ENCODE measurements around the gene KCNJ11.

Gene KCNJ11

DNA sequence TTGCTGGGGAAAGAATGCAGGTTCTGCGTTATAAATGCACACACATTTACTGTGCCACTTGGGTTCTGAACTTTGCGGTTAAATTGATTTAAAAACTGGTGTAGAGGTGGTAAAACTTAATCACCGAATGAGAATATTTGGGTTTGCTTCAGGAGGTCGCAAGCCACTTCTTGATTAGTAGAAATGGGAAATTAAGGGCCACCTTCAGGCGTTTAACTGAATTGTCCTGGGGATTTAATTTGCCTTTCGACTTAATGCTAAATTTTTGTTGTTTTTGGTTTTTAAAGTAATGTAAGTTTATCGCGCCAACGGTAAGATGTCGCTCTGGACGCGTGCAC is 37.3 kb downstream of the KCNJ11 start:
- Histone ChIP-seq H3K4me1 (ENCODE audit: insufficient read depth, low read length) (peaks cover 13% of the 10 kb centered on the region), H3K4me3 (ENCODE audit: low read depth in 1 of 2, low read length in 2 of 2) (peak overlapping the region; percentile 57 to 78), H3K36me3 (ENCODE audit: insufficient read depth, low read length) (no peaks in the 10 kb centered on the region), H3K27me3 (ENCODE audit: control insufficient read depth in 1 of 2, insufficient read depth in 2 of 2, low read length in 2 of 2) (no peaks in the 10 kb centered on the region), H3K9ac (ENCODE audit: low read length) (no peak overlapping the region), H3K9me3 (ENCODE audit: low read length) (no peaks in the 10 kb centered on the region), H3K27ac (ENCODE audit: low read depth, low read length) (peak overlapping the region; percentile 41)

DNA sequence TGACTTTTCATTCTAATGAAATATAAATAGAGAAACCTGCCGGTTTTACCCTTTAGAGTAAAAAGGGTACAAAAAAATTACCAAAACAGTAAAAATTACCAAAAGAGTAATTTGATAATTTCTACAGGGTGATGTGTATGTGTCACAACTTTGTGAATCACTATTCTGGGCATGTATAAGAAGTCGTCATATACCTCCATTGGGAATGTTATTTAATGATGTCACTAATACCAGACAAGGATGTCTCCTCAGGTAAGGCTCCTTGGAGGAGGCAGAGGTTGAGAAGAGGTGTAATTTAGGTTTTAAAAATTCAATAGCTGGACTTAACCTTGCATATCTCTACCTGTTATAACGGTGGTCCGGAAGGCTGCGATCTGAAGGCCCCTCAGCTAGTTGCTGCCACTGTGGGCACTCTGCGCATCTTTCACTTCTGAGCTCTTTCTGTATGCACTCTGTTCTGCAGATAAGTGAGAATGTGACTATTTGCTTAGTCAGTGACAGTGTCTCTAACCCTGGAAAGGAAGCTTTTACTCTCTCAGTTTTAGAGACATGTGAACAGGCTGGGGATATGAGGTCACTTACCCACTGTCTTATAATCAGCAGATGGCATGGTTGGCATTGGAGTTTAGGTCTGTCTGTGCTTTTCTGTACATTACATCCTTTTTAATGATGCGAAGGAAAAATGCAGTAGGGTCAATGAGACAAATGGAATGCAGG is 37.8 kb downstream of the KCNJ11 start:
- H3K4me3 ChIP-seq (ENCODE audit: low read depth in 1 of 2, low read length in 2 of 2), result no peak overlapping the region
- no peaks in the 10 kb centered on the region for H3K9me3 ChIP-seq (ENCODE audit: low read length)
- no peak overlapping the region for H3K27ac ChIP-seq (ENCODE audit: low read depth, low read length)

DNA sequence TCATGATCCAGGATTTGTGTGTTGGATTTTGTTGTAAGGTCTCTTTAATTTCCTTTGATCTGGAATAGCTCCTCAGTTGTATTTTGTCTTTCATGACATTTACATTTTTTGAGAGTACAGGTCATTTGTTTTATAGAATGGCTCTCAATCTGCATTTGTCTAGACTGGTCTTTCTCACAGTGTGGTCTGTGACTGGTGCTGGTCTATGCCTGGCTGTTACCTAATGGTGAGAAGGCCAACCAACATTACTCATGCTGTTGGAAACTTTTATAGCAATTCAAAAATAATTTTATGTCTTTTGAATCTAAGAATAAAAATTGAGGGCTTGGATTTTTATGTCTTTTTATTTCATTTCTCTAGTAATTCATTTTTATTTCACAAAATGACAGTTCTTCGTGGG is 40.8 kb downstream of the KCNJ11 start:
- Histone ChIP-seq H3K9ac (ENCODE audit: low read length) (no peak overlapping the region), H3K27me3 (ENCODE audit: control insufficient read depth in 1 of 2, insufficient read depth in 2 of 2, low read length in 2 of 2) (no peaks in the 10 kb centered on the region), H3K4me3 (ENCODE audit: low read depth in 1 of 2, low read length in 2 of 2) (no peak overlapping the region), H3K36me3 (ENCODE audit: insufficient read depth, low read length) (no peaks in the 10 kb centered on the region), H3K27ac (ENCODE audit: low read depth, low read length) (no peak overlapping the region), H3K9me3 (ENCODE audit: low read length) (no peaks in the 10 kb centered on the region), H3K4me1 (ENCODE audit: insufficient read depth, low read length) (peaks cover 5% of the 10 kb centered on the region)

More for the DNA sequence above, 37.8 kb downstream of the KCNJ11 start:
- H3K9ac ChIP-seq (ENCODE audit: low read length), result no peak overlapping the region
- H3K4me1 ChIP-seq (ENCODE audit: insufficient read depth, low read length), result peaks cover 13% of the 10 kb centered on the region
- H3K27me3 ChIP-seq (ENCODE audit: control insufficient read depth in 1 of 2, insufficient read depth in 2 of 2, low read length in 2 of 2), result no peaks in the 10 kb centered on the region
- no peaks in the 10 kb centered on the region for H3K36me3 ChIP-seq (ENCODE audit: insufficient read depth, low read length)

DNA sequence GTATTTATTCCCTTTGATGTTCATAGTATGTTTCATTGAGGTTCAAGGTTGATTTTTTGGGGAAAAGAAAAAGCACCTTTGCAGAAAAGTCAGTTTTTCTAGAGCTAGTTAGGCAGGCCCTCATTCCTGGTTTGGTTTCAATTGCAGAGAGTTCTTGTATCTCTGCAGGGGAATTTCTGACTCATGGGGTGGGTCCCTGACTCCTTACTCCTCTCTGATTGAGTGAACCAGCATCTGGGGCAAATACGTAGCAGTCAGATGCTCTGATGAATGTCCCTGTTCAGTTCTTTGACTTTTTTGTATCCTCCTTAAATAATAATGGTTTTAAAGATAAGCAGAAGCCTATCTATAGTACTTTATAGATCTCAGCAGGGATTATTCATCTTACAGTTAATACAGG is 44.6 kb downstream of the KCNJ11 start:
- Histone ChIP-seq H3K27ac (ENCODE audit: low read depth, low read length) (no peak overlapping the region), H3K4me3 (ENCODE audit: low read depth in 1 of 2, low read length in 2 of 2) (no peak overlapping the region), H3K36me3 (ENCODE audit: insufficient read depth, low read length) (no peaks in the 10 kb centered on the region), H3K9ac (ENCODE audit: low read length) (no peak overlapping the region), H3K27me3 (ENCODE audit: control insufficient read depth in 1 of 2, insufficient read depth in 2 of 2, low read length in 2 of 2) (no peaks in the 10 kb centered on the region), H3K4me1 (ENCODE audit: insufficient read depth, low read length) (no peaks in the 10 kb centered on the region), H3K9me3 (ENCODE audit: low read length) (no peaks in the 10 kb centered on the region)

DNA sequence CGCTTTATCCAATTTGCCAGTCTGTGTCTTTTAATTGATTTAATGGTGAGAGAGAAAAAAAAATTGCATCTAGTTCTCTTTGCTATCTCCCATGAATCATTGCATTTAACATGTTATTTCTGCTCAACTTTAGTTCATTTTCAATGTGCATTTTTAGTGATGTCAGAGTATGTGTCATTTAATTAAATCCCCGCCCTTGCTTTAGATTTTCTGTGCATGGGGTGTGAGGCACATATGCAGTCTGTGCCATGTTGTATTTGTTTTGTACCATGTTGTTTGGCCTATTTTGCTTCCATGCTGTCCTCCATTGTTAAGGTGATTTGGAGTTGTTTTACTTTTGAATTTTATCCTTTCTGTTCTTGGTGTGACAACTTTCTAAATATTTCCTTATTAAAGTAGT is 45.2 kb downstream of the KCNJ11 start:
- H3K27ac ChIP-seq (ENCODE audit: low read depth, low read length), result no peak overlapping the region
- H3K36me3 ChIP-seq (ENCODE audit: insufficient read depth, low read length), result no peaks in the 10 kb centered on the region
- no peak overlapping the region for H3K4me3 ChIP-seq (ENCODE audit: low read depth in 1 of 2, low read length in 2 of 2)
- H3K4me1 ChIP-seq (ENCODE audit: insufficient read depth, low read length), result no peaks in the 10 kb centered on the region
- H3K9me3 ChIP-seq (ENCODE audit: low read length), result no peaks in the 10 kb centered on the region
- H3K9ac ChIP-seq (ENCODE audit: low read length), result no peak overlapping the region
- no peaks in the 10 kb centered on the region for H3K27me3 ChIP-seq (ENCODE audit: control insufficient read depth in 1 of 2, insufficient read depth in 2 of 2, low read length in 2 of 2)
